ENCODE data around the gene PLEK2. TPM values are rescaled to one million over a fixed set of nuclear protein-coding genes. Genes with fewer than 3 reads are reported as not detected.

The PLEK2 gene
- total RNA-seq, 3 donors from 2014 or later = 15.0 to 41.7 (median 30.8) TPM

DNA sequence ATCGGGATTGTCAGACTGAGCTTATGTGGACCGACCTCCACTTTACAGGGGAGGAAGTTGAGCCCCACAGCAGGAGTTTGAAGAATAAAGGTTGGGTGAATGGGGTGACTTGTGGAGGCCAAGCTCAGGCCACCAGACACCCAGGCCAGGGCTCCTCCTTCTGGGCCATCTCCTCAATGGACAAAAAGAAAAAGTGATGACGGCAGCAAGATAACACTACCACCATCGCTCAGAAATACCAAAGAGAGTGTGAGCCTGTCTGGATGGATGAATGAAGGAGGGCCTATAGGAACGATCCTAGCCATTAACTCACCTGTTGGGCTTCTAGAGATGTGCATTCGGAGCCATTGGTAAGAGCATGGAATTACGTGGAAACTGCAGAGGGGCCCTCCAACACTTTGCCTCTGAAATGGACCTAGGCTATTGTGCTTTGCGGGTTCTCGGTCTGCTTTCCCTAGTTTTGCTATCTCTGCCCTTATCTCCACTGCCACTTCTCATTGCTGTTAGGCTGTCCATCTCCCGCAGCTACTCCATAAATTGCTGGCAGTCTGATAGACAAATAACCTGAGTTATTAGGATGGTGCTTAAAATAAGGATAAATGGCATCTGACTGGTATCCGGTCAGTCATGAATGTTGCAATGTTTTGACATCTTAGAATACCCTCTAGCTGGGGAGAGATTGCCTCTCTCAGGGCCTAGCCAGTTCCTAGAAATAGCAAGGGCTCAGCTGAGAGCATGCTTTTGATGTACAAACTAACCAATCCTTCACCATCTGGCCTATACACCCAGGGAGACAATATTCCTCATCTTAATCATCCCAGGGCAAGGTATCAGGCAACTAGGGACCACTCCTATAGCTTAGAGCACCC is 9.6 kb upstream of the PLEK2 start:
- no peak for DNase-seq
- Histone ChIP-seq H3K4me3 (no peak overlapping the region), H3K4me1 (ENCODE audit: low read depth) (peaks cover 15% of the 10 kb centered on the region), H3K9me3 (no peaks in the 10 kb centered on the region), H3K36me3 (ENCODE audit: low read depth) (no peaks in the 10 kb centered on the region)
- intact Hi-C loops (cut with DNase I, micrococcal nuclease) = no loop called here
- no peak for ATAC-seq
- TF ChIP-seq, protein P1, sequence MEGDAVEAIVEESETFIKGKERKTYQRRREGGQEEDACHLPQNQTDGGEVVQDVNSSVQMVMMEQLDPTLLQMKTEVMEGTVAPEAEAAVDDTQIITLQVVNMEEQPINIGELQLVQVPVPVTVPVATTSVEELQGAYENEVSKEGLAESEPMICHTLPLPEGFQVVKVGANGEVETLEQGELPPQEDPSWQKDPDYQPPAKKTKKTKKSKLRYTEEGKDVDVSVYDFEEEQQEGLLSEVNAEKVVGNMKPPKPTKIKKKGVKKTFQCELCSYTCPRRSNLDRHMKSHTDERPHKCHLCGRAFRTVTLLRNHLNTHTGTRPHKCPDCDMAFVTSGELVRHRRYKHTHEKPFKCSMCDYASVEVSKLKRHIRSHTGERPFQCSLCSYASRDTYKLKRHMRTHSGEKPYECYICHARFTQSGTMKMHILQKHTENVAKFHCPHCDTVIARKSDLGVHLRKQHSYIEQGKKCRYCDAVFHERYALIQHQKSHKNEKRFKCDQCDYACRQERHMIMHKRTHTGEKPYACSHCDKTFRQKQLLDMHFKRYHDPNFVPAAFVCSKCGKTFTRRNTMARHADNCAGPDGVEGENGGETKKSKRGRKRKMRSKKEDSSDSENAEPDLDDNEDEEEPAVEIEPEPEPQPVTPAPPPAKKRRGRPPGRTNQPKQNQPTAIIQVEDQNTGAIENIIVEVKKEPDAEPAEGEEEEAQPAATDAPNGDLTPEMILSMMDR (IDR thresholded peaks at IDR 0.05) = no peak

- no peaks in the 10 kb centered on the region for H3K36me3 ChIP-seq (ENCODE audit: low read depth)
- TF ChIP-seq, protein P1 (IDR thresholded peaks at IDR 0.05) = no peak
- ATAC-seq (peak; percentile 62), DNase-seq (peak in 2 of 3 donors; percentile 59 to 77)
- H3K9me3 ChIP-seq = no peaks in the 10 kb centered on the region
- peaks cover 15% of the 10 kb centered on the region for H3K4me1 ChIP-seq (ENCODE audit: low read depth)
- H3K4me3 ChIP-seq = no peak overlapping the region
- intact Hi-C loops (cut with DNase I, micrococcal nuclease) = no loop called here
Measured at GRCh38 chr14:67420102-67420739, 8.3 kb upstream of the PLEK2 start.

GRCh38 chr14:67418401-67419191 is 6.6 kb upstream of the PLEK2 start:
- Histone ChIP-seq H3K4me1 (ENCODE audit: low read depth) (peaks cover 15% of the 10 kb centered on the region), H3K4me3 (no peak overlapping the region), H3K36me3 (ENCODE audit: low read depth) (no peaks in the 10 kb centered on the region), H3K9me3 (no peaks in the 10 kb centered on the region)
- TF ChIP-seq, protein P1 (IDR thresholded peaks at IDR 0.05) = no peak
- ATAC-seq (peak; percentile 96), DNase-seq (peak; percentile 69 to 78 (median 77))
- intact Hi-C loops (cut with DNase I, micrococcal nuclease) = no loop called here

- Histone ChIP-seq H3K9me3 (no peaks in the 10 kb centered on the region), H3K4me3 (no peak overlapping the region), H3K36me3 (ENCODE audit: low read depth) (no peaks in the 10 kb centered on the region), H3K4me1 (ENCODE audit: low read depth) (peaks cover 16% of the 10 kb centered on the region)
- ATAC-seq = no peak
- no peak for DNase-seq
- intact Hi-C loops (cut with DNase I, micrococcal nuclease) = no loop called here
- TF ChIP-seq, protein P1 (IDR thresholded peaks at IDR 0.05) = no peak
Measured at GRCh38 chr14:67417633-67418032, 5.7 kb upstream of the PLEK2 start.

DNA sequence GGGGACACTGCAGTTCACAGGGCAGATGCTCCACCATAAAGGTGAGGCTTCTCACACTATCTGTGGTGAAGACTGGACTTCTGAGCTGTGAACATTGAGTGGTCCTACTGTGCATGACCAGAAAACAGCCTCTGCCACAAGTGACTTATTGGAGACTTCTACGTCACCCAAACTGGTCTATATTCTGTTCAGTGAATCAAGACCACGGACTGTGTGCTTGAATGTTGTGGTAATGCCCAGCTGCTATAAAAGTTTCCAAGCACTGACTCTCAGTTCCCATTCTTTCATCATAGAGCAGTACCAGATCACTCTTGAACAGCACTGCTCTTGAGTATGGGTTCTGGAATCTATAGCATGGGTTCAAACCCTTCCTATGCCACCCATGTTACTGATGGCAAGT is 4.8 kb upstream of the PLEK2 start:
- Histone ChIP-seq H3K4me1 (ENCODE audit: low read depth) (peaks cover 23% of the 10 kb centered on the region), H3K36me3 (ENCODE audit: low read depth) (no peaks in the 10 kb centered on the region), H3K9me3 (no peaks in the 10 kb centered on the region), H3K4me3 (no peak overlapping the region)
- TF ChIP-seq, protein P1 (IDR thresholded peaks at IDR 0.05) = no peak
- no peak for DNase-seq
- intact Hi-C loops (cut with DNase I, micrococcal nuclease) = no loop called here
- ATAC-seq = no peak
